Natural killer cell treated with Interleukin-12 subunit alpha and Interleukin-12 subunit beta and Interleukin-15 and Interleukin-18, amount 100 ng/mL, for 72 hours (primary cell): Measurements from ENCODE around the gene HSD11B2. TPM values are rescaled to one million over a fixed set of nuclear protein-coding genes. Genes with fewer than 3 reads are reported as not detected.
A peak's percentile ranks its signal among the peaks of the same experiment; 100 is the strongest.

Source experiments
- ATAC-seq, 2 donors: fragments of 150-1000 bp; cut with Tn5 transposase in 1 of 2; sonication (Bioruptor Pico), chemical (Tn5 transposase) in 1 of 2; 2 replicates each; pipeline ENCODE4 v1.10.0; 2021
- DNase-seq: peaks from one replicate; pipeline ENCODE4 v3.0.0; 2022; ENCODE audit warnings: low spot score
- H3K27ac Mint-ChIP-seq, 2 donors: 1 replicate in 1 of 2; 2 replicates in 1 of 2; pipeline ENCODE4 v1.8.0; 2022; ENCODE audit warnings: mixed read lengths in 2 of 2, mild to moderate bottlenecking in 1 of 2, moderate library complexity in 1 of 2
- H3K27me3 Mint-ChIP-seq, 2 donors: 1 replicate in 1 of 2; 2 replicates in 1 of 2; pipeline ENCODE4 v1.8.0; 2022; ENCODE audit warnings: mixed read lengths in 2 of 2
- H3K36me3 Mint-ChIP-seq: one replicate; pipeline ENCODE4 v1.8.0; 2022; ENCODE audit warnings: mixed read lengths
- H3K4me1 Mint-ChIP-seq, 2 donors: 1 replicate in 1 of 2; 2 replicates in 1 of 2; pipeline ENCODE4 v1.8.0; 2022; ENCODE audit warnings: low read depth in 2 of 2, mixed read lengths in 2 of 2, mild to moderate bottlenecking in 1 of 2
- H3K4me3 Mint-ChIP-seq: one replicate; pipeline ENCODE4 v1.8.0; 2022; ENCODE audit warnings: mixed read lengths
- H3K9me3 Mint-ChIP-seq: 2 replicates; pipeline ENCODE4 v1.8.0; 2022; ENCODE audit warnings: mixed read lengths
- total RNA-seq, 2 donors: library from RNA; stranded (reverse); gene quantifications; one replicate each; pipeline ENCODE4 v1.2.3, GENCODE V29; 2022

Gene HSD11B2
- total RNA-seq, 2 donors from 2014 or later, result not detected

GRCh38 chr16:67393111-67393787 lies 37.7 kb upstream of the HSD11B2 start, which contains the start of gene TPPP3:
Gene TPPP3, minus strand, starts transcription at chr16:67393498. Its CDS starts 2,387 bp downstream, at chr16:67391111.
- H3K4me3 Mint-ChIP-seq, result peak within 1 kb of the TSS; percentile 78
- no peak within 1 kb of the TSS for H3K27ac Mint-ChIP-seq
- peaks cover 14 to 18% of the 10 kb centered on the region in 2 donors for H3K27me3 Mint-ChIP-seq
- H3K36me3 Mint-ChIP-seq, result no peaks in the 10 kb centered on the region
- no peaks in the 10 kb centered on the region for H3K9me3 Mint-ChIP-seq
- H3K4me1 Mint-ChIP-seq, result peaks cover 6 to 8% of the 10 kb centered on the region in 2 donors
- DNase-seq (peak; percentile 65), ATAC-seq (peak; percentile 48 to 72)

- Mint-ChIP-seq H3K36me3 (no peaks in the 10 kb centered on the region), H3K9me3 (no peaks in the 10 kb centered on the region), H3K27me3 (peaks cover 14 to 18% of the 10 kb centered on the region in 2 donors), H3K27ac (no peak overlapping the region), H3K4me1 (peaks cover 6 to 8% of the 10 kb centered on the region in 2 donors), H3K4me3 (peak overlapping the region; percentile 78)
- DNase-seq (no peak), ATAC-seq (no peak)
Measured at GRCh38 chr16:67393788-67394154, 37.1 kb upstream of the HSD11B2 start.

GRCh38 chr16:67394155-67395104 lies 36.5 kb upstream of the HSD11B2 start:
- peaks cover 6 to 8% of the 10 kb centered on the region in 2 donors for H3K4me1 Mint-ChIP-seq
- no peak for DNase-seq
- peaks cover 14 to 18% of the 10 kb centered on the region in 2 donors for H3K27me3 Mint-ChIP-seq
- H3K4me3 Mint-ChIP-seq, result peak overlapping the region; percentile 78
- H3K27ac Mint-ChIP-seq, result no peak overlapping the region
- no peak for ATAC-seq
- no peaks in the 10 kb centered on the region for H3K9me3 Mint-ChIP-seq
- H3K36me3 Mint-ChIP-seq, result no peaks in the 10 kb centered on the region

- DNase-seq, result no peak
- Mint-ChIP-seq H3K27ac (no peak overlapping the region), H3K4me3 (no peak overlapping the region), H3K36me3 (no peaks in the 10 kb centered on the region), H3K4me1 (peaks cover 6 to 8% of the 10 kb centered on the region in 2 donors), H3K9me3 (no peaks in the 10 kb centered on the region), H3K27me3 (peaks cover 14 to 18% of the 10 kb centered on the region in 2 donors)
- no peak for ATAC-seq
Measured at GRCh38 chr16:67395105-67395457, 35.8 kb upstream of the HSD11B2 start.

GRCh38 chr16:67395458-67396158 lies 35.3 kb upstream of the HSD11B2 start:
- ATAC-seq (no peak), DNase-seq (no peak)
- H3K4me1 Mint-ChIP-seq, result peaks cover 4 to 6% of the 10 kb centered on the region in 2 donors
- no peaks in the 10 kb centered on the region for H3K9me3 Mint-ChIP-seq
- H3K27ac Mint-ChIP-seq, result no peak overlapping the region
- H3K36me3 Mint-ChIP-seq, result no peaks in the 10 kb centered on the region
- peaks cover 11 to 18% of the 10 kb centered on the region in 2 donors for H3K27me3 Mint-ChIP-seq
- no peak overlapping the region for H3K4me3 Mint-ChIP-seq

- ATAC-seq (no peak), DNase-seq (no peak)
- Mint-ChIP-seq H3K4me1 (peaks cover 4 to 6% of the 10 kb centered on the region in 2 donors), H3K27me3 (peaks cover 11 to 18% of the 10 kb centered on the region in 2 donors), H3K9me3 (no peaks in the 10 kb centered on the region), H3K27ac (no peak overlapping the region), H3K36me3 (no peaks in the 10 kb centered on the region), H3K4me3 (no peak overlapping the region)
Measured at GRCh38 chr16:67396159-67397035, 34.5 kb upstream of the HSD11B2 start.

- Mint-ChIP-seq H3K4me3 (no peak overlapping the region), H3K4me1 (peaks cover 4 to 6% of the 10 kb centered on the region in 2 donors), H3K36me3 (no peaks in the 10 kb centered on the region), H3K9me3 (no peaks in the 10 kb centered on the region), H3K27me3 (peaks cover 12 to 22% of the 10 kb centered on the region in 2 donors), H3K27ac (no peak overlapping the region)
- ATAC-seq, result no peak
- no peak for DNase-seq
Measured at GRCh38 chr16:67397036-67397801, 33.7 kb upstream of the HSD11B2 start.

GRCh38 chr16:67397812-67398545 lies 32.9 kb upstream of the HSD11B2 start:
- peaks cover 4 to 6% of the 10 kb centered on the region in 2 donors for H3K4me1 Mint-ChIP-seq
- no peak overlapping the region for H3K27ac Mint-ChIP-seq
- peaks cover 8 to 16% of the 10 kb centered on the region in 2 donors for H3K27me3 Mint-ChIP-seq
- H3K36me3 Mint-ChIP-seq, result no peaks in the 10 kb centered on the region
- ATAC-seq (no peak), DNase-seq (no peak)
- no peaks in the 10 kb centered on the region for H3K9me3 Mint-ChIP-seq
- H3K4me3 Mint-ChIP-seq, result no peak overlapping the region

- ATAC-seq (no peak), DNase-seq (no peak)
- H3K27ac Mint-ChIP-seq, result no peak overlapping the region
- peaks cover 10 to 16% of the 10 kb centered on the region in 2 donors for H3K27me3 Mint-ChIP-seq
- H3K4me1 Mint-ChIP-seq, result peaks cover 4 to 6% of the 10 kb centered on the region in 2 donors
- H3K9me3 Mint-ChIP-seq, result no peaks in the 10 kb centered on the region
- no peaks in the 10 kb centered on the region for H3K36me3 Mint-ChIP-seq
- H3K4me3 Mint-ChIP-seq, result no peak overlapping the region
Measured at GRCh38 chr16:67398546-67399217, 32.2 kb upstream of the HSD11B2 start.

- Mint-ChIP-seq H3K9me3 (no peaks in the 10 kb centered on the region), H3K27ac (no peak overlapping the region), H3K27me3 (peaks cover 6 to 11% of the 10 kb centered on the region in 2 donors), H3K4me1 (peaks cover under 1 to 2% of the 10 kb centered on the region in 2 donors), H3K36me3 (no peaks in the 10 kb centered on the region), H3K4me3 (no peak overlapping the region)
- ATAC-seq (peak; percentile 67 to 69), DNase-seq (no peak)
Measured at GRCh38 chr16:67399218-67399733, 31.6 kb upstream of the HSD11B2 start.
